HG03460 (cell line): ENCODE measurements around the gene TMEM106C.
"Not testable (repeated sequence)": the region's sequence is repeated elsewhere in the genome, so short reads cannot be mapped to it uniquely, and the experiment has no call there.

Experiments used
- ATAC-seq: cut with Tn5 transposase; IDR thresholded peaks from one replicate; pipeline ENCODE4 v1.9.1; 2021; ENCODE audit not compliant: unreplicated experiment

Gene TMEM106C

DNA sequence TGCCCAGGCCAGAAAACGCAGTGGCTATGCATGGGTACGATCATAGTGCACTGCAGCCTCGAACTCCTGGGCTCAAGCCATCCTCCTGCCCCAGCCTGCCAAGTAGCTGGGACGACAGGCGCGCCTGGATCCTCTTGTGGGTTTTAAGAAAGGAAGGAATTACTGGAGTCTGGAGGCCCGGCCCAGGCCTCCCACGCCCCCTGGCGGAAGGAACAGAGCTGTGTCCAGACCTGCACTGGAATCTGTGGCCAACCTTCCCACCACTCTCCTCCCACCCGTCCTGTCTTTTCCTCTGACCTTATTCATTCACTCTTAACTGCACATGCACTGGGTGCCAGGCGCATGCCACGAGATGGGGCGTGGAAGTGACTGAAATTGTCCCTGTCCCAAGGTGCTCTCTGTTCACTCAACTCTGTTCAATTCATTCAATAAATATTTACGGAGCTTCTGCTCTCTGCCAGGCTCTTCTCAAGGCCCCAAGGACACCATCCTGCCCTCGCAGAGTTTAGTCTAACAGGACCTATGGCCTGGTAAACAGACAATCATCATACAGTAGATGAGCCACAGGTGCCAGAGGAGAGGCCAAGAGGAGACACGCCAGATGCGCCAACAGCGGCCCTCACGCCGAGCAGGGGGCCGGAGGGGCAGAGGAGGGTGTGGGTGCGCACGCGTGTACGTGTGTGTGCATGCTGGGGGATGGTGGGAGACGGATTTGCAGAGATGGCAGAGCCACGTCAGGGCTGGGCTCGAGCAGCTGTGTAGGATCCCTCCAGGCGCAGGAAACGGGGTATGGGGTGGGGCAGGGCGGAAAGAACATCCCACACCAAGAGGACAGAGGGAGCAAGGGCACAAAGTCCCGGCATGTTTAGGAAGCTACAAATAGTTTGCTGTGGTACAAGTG lies 13.7 kb upstream of the TMEM106C start:
- no peak for ATAC-seq

- ATAC-seq, result no peak
These were observed 12.4 kb upstream of the TMEM106C start for GRCh38 chr12:47950856-47951468.

DNA sequence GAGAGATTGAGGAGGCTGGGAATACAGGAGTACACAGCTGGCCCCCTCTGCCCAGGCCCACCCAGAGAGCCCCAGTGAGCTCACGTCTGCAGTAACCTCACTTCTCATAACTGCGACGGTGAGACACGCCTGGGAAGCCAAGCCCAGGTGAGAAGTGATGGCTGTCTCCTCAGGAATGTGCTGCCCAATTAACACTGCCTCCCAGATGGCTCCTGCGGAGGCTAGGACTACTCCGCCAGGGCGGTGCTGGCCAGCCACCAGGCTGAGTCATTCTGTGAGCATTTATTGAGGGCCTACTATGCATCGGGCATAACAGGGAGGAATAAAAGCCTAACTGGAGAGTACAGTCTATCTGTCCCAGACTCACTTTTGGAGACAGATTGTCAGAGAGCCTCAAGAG lies 9.3 kb upstream of the TMEM106C start:
- no peak for ATAC-seq

DNA sequence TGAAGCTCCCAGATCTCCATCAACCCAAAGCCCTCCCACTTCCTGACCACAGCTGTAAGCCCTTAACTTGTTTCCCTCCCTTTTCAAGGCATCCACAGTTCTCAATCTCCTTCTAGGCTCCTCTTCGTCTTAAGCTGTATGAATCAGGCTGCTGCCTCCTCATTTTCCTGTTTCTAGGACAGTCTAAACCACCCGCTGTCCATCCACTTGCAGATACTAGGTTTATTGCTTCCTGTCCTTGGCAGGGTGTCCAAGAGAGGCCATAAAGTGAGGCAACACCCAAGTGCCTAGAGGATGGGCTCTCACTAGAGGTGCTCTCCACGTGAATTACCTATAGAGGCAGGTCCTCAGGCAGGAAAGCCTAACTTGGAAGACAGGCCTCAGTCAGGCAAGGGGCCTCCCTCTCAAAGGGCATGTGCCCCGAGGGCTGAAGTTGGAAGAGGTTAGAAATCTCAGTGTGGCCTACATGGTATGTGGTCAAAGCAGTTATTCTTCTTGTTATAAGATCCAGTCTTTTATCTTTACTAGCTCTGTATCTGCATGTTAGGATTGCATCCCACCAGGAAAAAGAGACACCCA lies 8.8 kb upstream of the TMEM106C start:
- ATAC-seq, result no peak

GRCh38 chr12:47955059-47955458 lies 8.3 kb upstream of the TMEM106C start:
- no peak for ATAC-seq

DNA sequence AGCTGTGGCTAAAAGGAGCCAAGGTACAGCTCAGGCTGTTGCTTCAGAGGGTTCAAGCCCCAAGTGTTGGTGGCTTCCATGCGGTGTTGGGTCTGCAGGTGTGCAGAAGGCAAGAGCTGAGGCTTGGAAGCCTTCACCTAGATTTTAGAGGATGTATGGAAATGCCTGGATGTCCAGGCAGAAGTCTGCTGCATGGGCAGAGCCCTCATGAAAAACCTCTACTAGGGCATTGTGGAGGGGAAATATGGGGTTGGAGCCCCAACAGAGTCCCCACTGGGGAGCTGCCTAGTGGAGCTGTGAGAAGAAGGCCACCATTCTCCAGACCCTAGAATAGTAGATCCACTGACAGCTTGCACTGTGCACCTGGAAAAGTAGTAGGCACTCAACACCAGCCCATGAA lies 5.7 kb upstream of the TMEM106C start:
- ATAC-seq, result not testable (repeated sequence)

- ATAC-seq, result no peak
These were observed 1.2 kb upstream of the TMEM106C start for GRCh38 chr12:47962198-47962597.

DNA sequence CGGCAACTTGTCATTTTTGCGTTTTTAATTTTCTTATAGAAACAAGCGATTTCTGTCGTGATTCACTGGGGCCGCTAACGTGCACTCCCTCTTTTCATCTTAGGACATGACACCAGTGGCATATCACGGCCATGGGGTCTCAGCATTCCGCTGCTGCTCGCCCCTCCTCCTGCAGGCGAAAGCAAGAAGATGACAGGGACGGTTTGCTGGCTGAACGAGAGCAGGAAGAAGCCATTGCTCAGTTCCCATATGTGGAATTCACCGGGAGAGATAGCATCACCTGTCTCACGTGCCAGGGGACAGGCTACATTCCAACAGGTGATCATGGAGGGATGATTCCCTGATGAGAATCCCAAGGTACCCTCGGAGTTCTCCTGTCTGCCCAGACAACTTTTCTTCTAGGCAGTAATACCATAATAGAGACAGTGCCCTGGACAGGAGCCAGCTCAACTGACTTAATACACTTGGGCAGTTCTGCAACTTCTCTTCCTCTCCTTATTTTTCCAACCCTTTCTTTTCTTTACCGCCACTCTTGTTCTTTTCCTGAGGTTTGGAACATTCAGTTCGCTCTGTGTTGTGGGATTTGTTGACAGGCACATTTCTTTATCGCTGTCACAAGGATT lies 821 bp downstream of the TMEM106C start:
- ATAC-seq, result peak; percentile 10

DNA sequence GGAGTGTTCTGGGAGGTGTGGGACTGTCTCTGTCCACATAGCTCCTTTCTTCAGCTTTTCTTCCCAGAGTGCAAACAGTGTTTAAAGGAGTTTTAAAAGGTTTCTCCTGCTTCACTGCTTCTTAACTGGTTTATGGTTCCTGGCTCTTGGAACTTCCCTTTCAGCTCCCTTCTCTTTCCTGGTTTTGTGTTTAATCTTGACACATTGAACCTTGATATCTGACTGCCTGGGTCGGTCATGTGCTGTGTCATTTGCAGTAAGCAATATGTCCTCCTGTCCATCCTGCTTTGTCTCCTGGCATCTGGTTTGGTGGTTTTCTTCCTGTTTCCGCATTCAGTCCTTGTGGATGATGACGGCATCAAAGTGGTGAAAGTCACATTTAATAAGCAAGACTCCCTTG lies 2.2 kb downstream of the TMEM106C start:
- ATAC-seq, result no peak

- ATAC-seq, result no peak
These were observed 4.3 kb downstream of the TMEM106C start for GRCh38 chr12:47967461-47968321.

DNA sequence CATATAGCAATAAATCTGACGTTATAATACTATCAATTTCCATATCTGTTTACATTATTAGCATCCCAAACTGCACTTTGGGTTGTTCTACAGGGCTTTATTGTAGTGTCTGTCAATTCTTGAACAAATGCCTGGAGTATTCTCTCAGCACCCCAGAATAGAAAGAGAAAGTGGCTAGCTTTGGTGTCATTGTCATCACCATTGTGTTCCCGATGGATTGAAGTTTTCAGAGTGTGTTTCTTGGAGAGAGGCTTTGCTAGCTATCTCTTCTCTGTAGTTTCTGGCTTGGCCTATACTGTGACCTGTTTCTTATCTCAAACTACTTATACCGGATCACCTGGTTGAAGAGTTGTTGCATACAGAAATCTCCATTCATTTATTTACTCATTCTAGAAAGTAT lies 6.4 kb downstream of the TMEM106C start:
- no peak for ATAC-seq

DNA sequence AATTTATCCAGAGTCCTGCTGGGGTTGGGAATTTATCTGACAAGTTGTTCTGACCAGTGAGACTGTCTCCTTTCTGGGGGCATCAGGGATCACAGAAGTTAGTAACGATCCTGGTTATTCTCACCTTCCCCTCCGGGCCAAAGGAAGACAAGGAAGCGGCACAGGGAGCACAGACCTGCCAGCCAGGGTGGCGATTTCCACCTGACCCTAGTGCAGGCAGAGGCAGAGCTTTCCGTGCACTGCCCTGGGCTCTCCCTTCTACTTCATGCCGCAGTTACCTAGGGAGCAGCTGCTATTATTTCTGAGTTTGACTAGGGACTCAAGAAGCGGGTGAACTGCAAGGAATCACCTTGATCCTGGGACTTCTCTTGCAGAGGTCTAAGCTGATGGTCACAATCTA lies 7.4 kb downstream of the TMEM106C start:
- no peak for ATAC-seq

- no peak for ATAC-seq
These were observed 9.5 kb downstream of the TMEM106C start for GRCh38 chr12:47972895-47973294.

- ATAC-seq, result no peak
These were observed 10.5 kb downstream of the TMEM106C start for GRCh38 chr12:47973870-47974269.

DNA sequence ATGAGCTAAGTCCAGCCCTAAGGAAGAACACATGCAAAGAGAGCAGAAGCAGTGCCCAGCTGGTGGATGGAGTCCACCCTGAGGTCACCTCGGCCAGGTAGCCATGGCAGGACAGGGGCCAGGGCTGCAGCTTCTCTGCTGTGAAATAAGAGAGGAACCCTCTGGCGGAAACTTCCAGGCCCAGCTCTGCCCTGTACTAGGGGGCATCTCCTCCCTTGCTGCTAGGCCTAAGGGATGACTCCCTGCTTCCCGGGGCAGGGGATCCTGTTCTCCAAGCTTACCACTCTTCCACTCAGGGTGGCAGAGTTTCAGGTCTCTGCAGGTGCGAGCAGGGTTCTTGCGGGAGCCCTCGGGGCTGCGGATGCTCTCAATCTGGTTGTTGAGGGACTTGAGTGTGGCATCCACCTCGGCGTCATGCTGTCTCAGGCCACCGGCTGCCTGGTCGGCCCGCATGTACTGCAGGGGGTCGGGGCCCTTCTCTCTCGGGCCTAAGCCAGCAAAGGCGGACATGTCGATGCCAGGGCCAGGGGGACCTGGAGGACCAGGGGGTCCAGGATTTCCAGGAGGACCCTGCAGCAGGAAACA lies 11.7 kb downstream of the TMEM106C start:
- ATAC-seq, result no peak

- no peak for ATAC-seq
These were observed 12.4 kb downstream of the TMEM106C start for GRCh38 chr12:47975816-47976215.

GRCh38 chr12:47977046-47977771 lies 13.8 kb downstream of the TMEM106C start:
- no peak for ATAC-seq

- no peak for ATAC-seq
These were observed 14.6 kb downstream of the TMEM106C start for GRCh38 chr12:47977772-47978597.

GRCh38 chr12:47978598-47978873 lies 15.1 kb downstream of the TMEM106C start:
- no peak for ATAC-seq
